OCI-LY1 (cell line): ENCODE measurements around the gene WNT16.

Experiments used
- H2AFZ ChIP-seq: fragments of 200-600 bp; sonication (generic), shearing (Covaris generic); 2 replicates; pipeline ENCODE4 v1.6.0; 2014; ENCODE audit warnings: antibody characterized with exemption, mild to moderate bottlenecking, low read length
- H3F3A ChIP-seq: fragments of 200-600 bp; sonication (generic), shearing (Covaris generic); 2 replicates; pipeline ENCODE4 v1.6.0; 2014; ENCODE audit warnings: mild to moderate bottlenecking, antibody characterized with exemption, low read length, moderate library complexity; ENCODE audit not compliant: insufficient read depth
- H3K27ac ChIP-seq: fragments of 200-600 bp; sonication (generic); 2 replicates; pipeline ENCODE4 v1.5.1; 2014; ENCODE audit warnings: low read length, mixed run types, mild to moderate bottlenecking, low read depth; ENCODE audit not compliant: poor library complexity, severe bottlenecking
- H3K27me3 ChIP-seq: fragments of 200-600 bp; sonication (generic); 2 replicates; pipeline ENCODE4 v1.6.0; 2014; ENCODE audit warnings: antibody characterized with exemption, mild to moderate bottlenecking, low read length, moderate library complexity; ENCODE audit not compliant: insufficient read depth
- H3K36me3 ChIP-seq: fragments of 200-600 bp; sonication (generic); 2 replicates; pipeline ENCODE4 v1.6.1; 2014; ENCODE audit warnings: mild to moderate bottlenecking, antibody characterized with exemption, low read length, moderate library complexity, mixed read lengths; ENCODE audit not compliant: insufficient read depth
- H3K4me1 ChIP-seq: fragments of 200-600 bp; sonication (generic); 2 replicates; pipeline ENCODE4 v1.5.1; 2014; ENCODE audit warnings: mild to moderate bottlenecking, low read length, moderate library complexity; ENCODE audit not compliant: insufficient read depth, severe bottlenecking
- H3K4me2 ChIP-seq: fragments of 200-600 bp; sonication (generic), shearing (Covaris generic); 2 replicates; pipeline ENCODE4 v1.6.1; 2014; ENCODE audit warnings: low read length
- H3K4me3 ChIP-seq: fragments of 200-600 bp; sonication (generic); 2 replicates; pipeline ENCODE4 v1.5.1; 2014; ENCODE audit warnings: low read length, low read depth, mild to moderate bottlenecking, mixed read lengths; ENCODE audit not compliant: poor library complexity, severe bottlenecking
- H3K79me2 ChIP-seq: fragments of 200-600 bp; shearing (Covaris generic); 2 replicates; pipeline ENCODE4 v1.6.1; 2016; ENCODE audit warnings: mixed run types, low read length, mixed read lengths; ENCODE audit not compliant: insufficient read depth
- H3K9ac ChIP-seq: fragments of 200-600 bp; sonication (generic), shearing (Covaris generic); 2 replicates; pipeline ENCODE4 v1.6.1; 2014; ENCODE audit warnings: mild to moderate bottlenecking, low read length, mixed read lengths
- H3K9me2 ChIP-seq: fragments of 200-600 bp; sonication (generic), shearing (Covaris generic); 2 replicates; pipeline ENCODE4 v1.6.1; 2014; ENCODE audit warnings: low read depth, mild to moderate bottlenecking, low read length, mixed read lengths
- H3K9me3 ChIP-seq: fragments of 200-600 bp; shearing (Covaris generic); 2 replicates; pipeline ENCODE4 v1.6.1; 2014; ENCODE audit warnings: low read length, mixed read lengths
- H4K20me1 ChIP-seq: fragments of 200-600 bp; sonication (generic), shearing (Covaris generic); 2 replicates; pipeline ENCODE4 v1.6.0; 2016; ENCODE audit warnings: mild to moderate bottlenecking, low read length; ENCODE audit not compliant: insufficient read depth
- EZH2 ChIP-seq: fragments of 200-600 bp; sonication (generic), shearing (Covaris generic); IDR thresholded peaks from 2 replicates; pipeline ENCODE4 v1.8.0; 2017; ENCODE audit warnings: borderline replicate concordance, mixed run types, mild to moderate bottlenecking, antibody characterized with exemption, low read length, moderate library complexity, mixed read lengths
- TF ChIP-seq, protein P1 (sequence below): fragments of 200-600 bp; sonication (generic), shearing (Covaris generic); IDR thresholded peaks from 2 replicates; pipeline ENCODE4 v1.5.1; 2017; ENCODE audit warnings: mild to moderate bottlenecking, antibody characterized with exemption, low read length, moderate library complexity, mixed read lengths

The WNT16 gene

DNA sequence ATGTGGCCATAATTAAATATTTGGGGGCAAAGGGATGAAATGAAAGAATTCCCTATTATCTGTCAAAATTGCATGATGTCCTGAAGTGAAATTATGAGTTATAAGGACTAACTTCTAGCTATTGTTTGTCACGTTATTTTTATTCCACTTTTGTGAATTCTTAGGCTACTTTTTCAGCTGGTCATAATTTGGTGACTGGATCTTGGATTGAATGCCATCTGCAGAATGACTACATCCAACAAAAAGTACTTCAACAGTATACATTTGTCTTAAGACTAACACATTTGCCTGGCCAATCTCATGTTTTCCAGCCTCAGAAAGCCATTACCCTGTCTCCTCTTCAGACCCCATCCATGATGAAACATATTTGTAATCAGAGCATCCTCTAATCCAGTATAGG, 48.1 kb upstream of the WNT16 start:
- no peak overlapping the region for H3K27ac ChIP-seq
- H2AFZ ChIP-seq: no peak overlapping the region
- no peak overlapping the region for H3K4me2 ChIP-seq
- peaks cover 17% of the 10 kb centered on the region for H3K4me1 ChIP-seq
- H3K9me3 ChIP-seq: peaks cover 23% of the 10 kb centered on the region
- no peaks in the 10 kb centered on the region for H4K20me1 ChIP-seq
- H3K9ac ChIP-seq: no peak overlapping the region
- H3F3A ChIP-seq: no peaks in the 10 kb centered on the region
- no peaks in the 10 kb centered on the region for H3K9me2 ChIP-seq
- no peaks in the 10 kb centered on the region for H3K27me3 ChIP-seq
- no peak overlapping the region for H3K4me3 ChIP-seq
- TF ChIP-seq EZH2: no peak
- TF ChIP-seq, protein P1, sequence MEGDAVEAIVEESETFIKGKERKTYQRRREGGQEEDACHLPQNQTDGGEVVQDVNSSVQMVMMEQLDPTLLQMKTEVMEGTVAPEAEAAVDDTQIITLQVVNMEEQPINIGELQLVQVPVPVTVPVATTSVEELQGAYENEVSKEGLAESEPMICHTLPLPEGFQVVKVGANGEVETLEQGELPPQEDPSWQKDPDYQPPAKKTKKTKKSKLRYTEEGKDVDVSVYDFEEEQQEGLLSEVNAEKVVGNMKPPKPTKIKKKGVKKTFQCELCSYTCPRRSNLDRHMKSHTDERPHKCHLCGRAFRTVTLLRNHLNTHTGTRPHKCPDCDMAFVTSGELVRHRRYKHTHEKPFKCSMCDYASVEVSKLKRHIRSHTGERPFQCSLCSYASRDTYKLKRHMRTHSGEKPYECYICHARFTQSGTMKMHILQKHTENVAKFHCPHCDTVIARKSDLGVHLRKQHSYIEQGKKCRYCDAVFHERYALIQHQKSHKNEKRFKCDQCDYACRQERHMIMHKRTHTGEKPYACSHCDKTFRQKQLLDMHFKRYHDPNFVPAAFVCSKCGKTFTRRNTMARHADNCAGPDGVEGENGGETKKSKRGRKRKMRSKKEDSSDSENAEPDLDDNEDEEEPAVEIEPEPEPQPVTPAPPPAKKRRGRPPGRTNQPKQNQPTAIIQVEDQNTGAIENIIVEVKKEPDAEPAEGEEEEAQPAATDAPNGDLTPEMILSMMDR: no peak
- H3K79me2 ChIP-seq: no peaks in the 10 kb centered on the region
- peaks cover 19% of the 10 kb centered on the region for H3K36me3 ChIP-seq

DNA sequence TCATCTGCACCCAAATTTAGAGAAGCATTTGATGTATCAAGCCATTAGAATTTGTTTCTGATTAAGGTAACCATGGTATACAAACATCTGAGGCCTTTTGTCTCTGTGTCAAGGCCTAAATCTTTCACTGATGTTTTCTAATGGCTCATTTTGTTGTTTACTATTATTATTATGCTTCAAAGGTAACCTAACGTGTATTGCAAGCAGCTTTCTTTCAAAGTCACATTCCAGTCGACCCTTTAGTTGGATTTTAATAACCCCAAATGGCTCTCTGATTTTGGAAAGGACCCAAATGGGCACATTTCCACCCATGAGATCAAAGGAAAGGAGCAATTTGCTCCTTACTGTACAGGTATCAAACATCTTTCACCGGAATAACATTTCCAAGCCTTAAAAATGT, 46.7 kb upstream of the WNT16 start:
- Histone ChIP-seq H3K9me2 (no peaks in the 10 kb centered on the region), H4K20me1 (no peaks in the 10 kb centered on the region), H3K4me3 (no peak overlapping the region), H3F3A (no peaks in the 10 kb centered on the region), H3K79me2 (no peaks in the 10 kb centered on the region), H3K9ac (no peak overlapping the region), H3K4me2 (no peak overlapping the region), H3K4me1 (peaks cover 17% of the 10 kb centered on the region), H3K36me3 (peaks cover 20% of the 10 kb centered on the region), H3K9me3 (peaks cover 29% of the 10 kb centered on the region), H2AFZ (peak overlapping the region; percentile 20; the same call in 1 of the 2 replicates), H3K27ac (no peak overlapping the region), H3K27me3 (no peaks in the 10 kb centered on the region)
- TF ChIP-seq, protein P1: no peak
- no peak for TF ChIP-seq EZH2

GRCh38 chr7:121285066-121285667, 43.6 kb upstream of the WNT16 start:
- Histone ChIP-seq H3K4me2 (no peak overlapping the region), H3K27me3 (no peaks in the 10 kb centered on the region), H2AFZ (no peak overlapping the region), H4K20me1 (no peaks in the 10 kb centered on the region), H3K27ac (no peak overlapping the region), H3K9me3 (peaks cover 37% of the 10 kb centered on the region), H3K9ac (no peak overlapping the region), H3K36me3 (peaks cover 20% of the 10 kb centered on the region), H3K79me2 (no peaks in the 10 kb centered on the region), H3K4me1 (no peaks in the 10 kb centered on the region), H3K4me3 (no peak overlapping the region), H3K9me2 (no peaks in the 10 kb centered on the region), H3F3A (no peaks in the 10 kb centered on the region)
- TF ChIP-seq EZH2: no peak
- TF ChIP-seq, protein P1: no peak
